SU-DHL-6 (cell line): ENCODE data around the gene NPSR1.

Experiments used
- CTCF ChIP-seq: fragments of 200-600 bp; sonication (generic); IDR thresholded peaks from one replicate; pipeline ENCODE4 v1.5.1; 2017; ENCODE audit warnings: antibody characterized with exemption, mild to moderate bottlenecking, low read length, moderate library complexity; ENCODE audit not compliant: insufficient read depth, poor library complexity, severe bottlenecking
- EZH2phosphoT487 ChIP-seq: fragments of 200-600 bp; sonication (generic), shearing (Covaris generic); conservative IDR thresholded peaks from 2 replicates; pipeline ENCODE4 v1.6.1; 2018; ENCODE audit warnings: mild to moderate bottlenecking, antibody characterized with exemption, low read length, moderate library complexity, mixed read lengths

DNA sequence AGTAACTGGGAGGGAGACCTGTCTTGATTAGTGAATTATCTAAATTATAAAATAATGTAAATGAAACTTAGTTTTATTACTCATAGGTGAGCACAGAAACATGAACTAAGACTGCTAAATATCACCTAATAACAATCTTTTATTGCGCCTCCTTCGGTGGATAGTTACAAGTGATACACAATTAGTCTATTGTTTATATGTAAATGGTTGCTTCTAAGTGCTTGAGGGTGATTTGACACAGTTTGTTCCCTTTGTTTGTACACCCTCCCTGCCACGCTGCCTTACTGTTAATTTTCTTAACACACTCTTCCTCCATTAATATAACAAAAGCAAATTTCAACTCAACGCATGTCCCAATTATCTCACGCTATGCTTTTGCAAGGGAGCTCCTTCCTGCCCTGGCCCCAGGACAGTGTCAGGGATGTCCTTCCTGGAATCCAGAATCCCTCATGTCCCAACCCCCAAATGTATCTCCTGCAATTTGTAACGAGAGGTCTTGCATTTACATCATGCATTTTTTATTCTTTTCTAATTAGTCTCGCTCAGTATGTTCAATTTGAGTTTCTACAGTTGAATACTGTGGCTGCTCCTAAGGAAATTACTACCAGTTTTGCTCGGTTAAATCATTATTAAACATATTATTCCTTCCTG is 4.2 kb downstream of the NPSR1 start:
- TF ChIP-seq CTCF (no peak), EZH2phosphoT487 (no peak)
